ENCODE results near the gene ZNRF2. TPM values are rescaled to one million over a fixed set of nuclear protein-coding genes. Genes with fewer than 3 reads are reported as not detected.

The ZNRF2 gene
- total RNA-seq, 2 donors from 2014 or later: 20.2 to 29.4 TPM

DNA sequence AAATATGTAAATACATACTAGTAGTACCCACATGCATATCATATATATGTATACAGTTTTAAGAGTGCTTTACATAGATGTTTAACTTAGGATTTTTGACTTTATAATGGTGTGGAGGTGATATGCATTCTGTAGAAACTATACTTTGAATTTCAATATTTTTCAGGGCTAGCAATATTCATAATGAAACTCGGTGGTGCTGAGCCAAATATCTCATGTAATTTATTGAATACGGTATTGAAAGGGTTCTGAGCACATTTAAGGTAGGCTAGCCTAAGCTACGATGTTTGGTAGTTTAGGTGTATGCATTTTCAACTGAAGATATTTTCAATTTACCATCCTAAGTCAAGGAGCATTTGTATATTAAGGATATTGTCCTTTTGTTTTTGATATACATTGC, 36.0 kb downstream of the ZNRF2 start:
- TF ChIP-seq, protein P1, sequence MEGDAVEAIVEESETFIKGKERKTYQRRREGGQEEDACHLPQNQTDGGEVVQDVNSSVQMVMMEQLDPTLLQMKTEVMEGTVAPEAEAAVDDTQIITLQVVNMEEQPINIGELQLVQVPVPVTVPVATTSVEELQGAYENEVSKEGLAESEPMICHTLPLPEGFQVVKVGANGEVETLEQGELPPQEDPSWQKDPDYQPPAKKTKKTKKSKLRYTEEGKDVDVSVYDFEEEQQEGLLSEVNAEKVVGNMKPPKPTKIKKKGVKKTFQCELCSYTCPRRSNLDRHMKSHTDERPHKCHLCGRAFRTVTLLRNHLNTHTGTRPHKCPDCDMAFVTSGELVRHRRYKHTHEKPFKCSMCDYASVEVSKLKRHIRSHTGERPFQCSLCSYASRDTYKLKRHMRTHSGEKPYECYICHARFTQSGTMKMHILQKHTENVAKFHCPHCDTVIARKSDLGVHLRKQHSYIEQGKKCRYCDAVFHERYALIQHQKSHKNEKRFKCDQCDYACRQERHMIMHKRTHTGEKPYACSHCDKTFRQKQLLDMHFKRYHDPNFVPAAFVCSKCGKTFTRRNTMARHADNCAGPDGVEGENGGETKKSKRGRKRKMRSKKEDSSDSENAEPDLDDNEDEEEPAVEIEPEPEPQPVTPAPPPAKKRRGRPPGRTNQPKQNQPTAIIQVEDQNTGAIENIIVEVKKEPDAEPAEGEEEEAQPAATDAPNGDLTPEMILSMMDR (IDR thresholded peaks at IDR 0.05): no peak
- ATAC-seq (ENCODE audit: insufficient number of reproducible peaks, low FRiP score, low read depth) (no peak), DNase-seq (ENCODE audit: low spot score) (no peak)
- Histone ChIP-seq H3K27me3 (replicated peaks; ENCODE audit: insufficient read depth) (no peaks in the 10 kb centered on the region), H3K4me3 (no peak overlapping the region), H3K36me3 (no peaks in the 10 kb centered on the region), H3K27ac (no peak overlapping the region), H3K9me3 (no peaks in the 10 kb centered on the region), H3K4me1 (ENCODE audit: control insufficient read depth in 1 of 2, low read depth in 2 of 2) (peaks cover 16 to 28% of the 10 kb centered on the region in 2 donors)

DNA sequence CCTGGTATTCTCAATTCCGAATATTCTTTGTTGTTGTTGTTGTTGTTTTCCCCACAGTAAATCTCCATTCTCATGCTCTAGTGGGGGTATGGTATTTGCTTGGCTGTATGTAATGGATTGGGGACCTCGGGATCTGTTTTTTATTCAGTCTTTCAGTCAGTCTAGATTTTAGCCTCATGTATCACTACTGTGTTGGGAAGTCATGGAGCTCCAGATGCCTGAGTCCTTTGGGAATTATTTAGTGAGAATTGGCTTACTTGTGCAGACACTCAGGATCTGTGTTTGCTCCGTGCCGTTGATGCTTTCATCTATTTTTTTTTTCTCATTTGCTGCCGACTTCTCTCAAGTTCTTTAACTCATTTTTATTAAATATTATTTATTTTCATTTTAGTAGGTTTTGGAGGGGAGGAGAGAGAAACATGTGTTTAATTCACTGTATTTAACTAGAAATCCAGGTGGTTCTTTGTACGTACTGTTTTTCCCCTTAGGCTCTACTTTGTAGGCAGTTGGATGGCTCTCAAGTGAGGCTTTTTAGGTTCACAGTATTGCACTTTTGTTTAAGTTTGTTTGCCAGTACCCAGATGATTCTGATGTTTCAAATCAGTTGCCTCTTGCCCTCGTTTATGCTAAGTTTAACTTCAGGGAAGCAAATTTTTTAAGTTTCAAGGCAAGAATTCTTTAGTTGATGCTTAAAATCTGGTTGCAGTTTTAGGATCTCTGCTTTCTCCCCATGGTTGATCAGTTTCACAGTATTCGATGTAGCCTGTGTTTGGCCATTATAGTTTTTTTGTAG, 36.9 kb downstream of the ZNRF2 start:
- H3K27me3 ChIP-seq (replicated peaks; ENCODE audit: insufficient read depth): no peaks in the 10 kb centered on the region
- ATAC-seq (ENCODE audit: insufficient number of reproducible peaks, low FRiP score, low read depth): no peak
- TF ChIP-seq, protein P1 (IDR thresholded peaks at IDR 0.05): no peak
- no peaks in the 10 kb centered on the region for H3K36me3 ChIP-seq
- H3K9me3 ChIP-seq: no peaks in the 10 kb centered on the region
- H3K27ac ChIP-seq: peak overlapping the region in 1 of 2 donors; percentile 29
- H3K4me1 ChIP-seq (ENCODE audit: control insufficient read depth in 1 of 2, low read depth in 2 of 2): peaks cover 16 to 28% of the 10 kb centered on the region in 2 donors
- DNase-seq (ENCODE audit: low spot score): no peak
- peak overlapping the region; percentile 53 for H3K4me3 ChIP-seq

DNA sequence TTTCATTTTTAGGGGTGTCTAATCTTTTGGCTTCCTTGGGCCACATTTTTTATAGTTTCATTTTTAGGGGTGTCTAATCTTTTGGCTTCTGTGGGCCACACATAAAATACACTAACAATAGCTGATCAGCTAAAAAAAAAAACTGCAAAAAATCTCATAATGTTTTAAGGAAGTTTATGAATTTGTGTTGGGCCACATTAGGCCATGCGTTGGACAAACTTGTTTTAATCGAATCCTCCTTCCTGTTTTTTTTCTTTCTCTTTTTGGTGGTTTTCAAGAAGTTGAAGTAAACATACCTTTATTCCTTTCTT, 37.4 kb downstream of the ZNRF2 start:
- Histone ChIP-seq H3K4me3 (peak overlapping the region; percentile 53), H3K4me1 (ENCODE audit: control insufficient read depth in 1 of 2, low read depth in 2 of 2) (peaks cover 16 to 28% of the 10 kb centered on the region in 2 donors), H3K27me3 (replicated peaks; ENCODE audit: insufficient read depth) (no peaks in the 10 kb centered on the region), H3K27ac (peak overlapping the region in 1 of 2 donors; percentile 29), H3K36me3 (no peaks in the 10 kb centered on the region), H3K9me3 (no peaks in the 10 kb centered on the region)
- no peak for ATAC-seq (ENCODE audit: insufficient number of reproducible peaks, low FRiP score, low read depth)
- TF ChIP-seq, protein P1 (IDR thresholded peaks at IDR 0.05): no peak
- no peak for DNase-seq (ENCODE audit: low spot score)

DNA sequence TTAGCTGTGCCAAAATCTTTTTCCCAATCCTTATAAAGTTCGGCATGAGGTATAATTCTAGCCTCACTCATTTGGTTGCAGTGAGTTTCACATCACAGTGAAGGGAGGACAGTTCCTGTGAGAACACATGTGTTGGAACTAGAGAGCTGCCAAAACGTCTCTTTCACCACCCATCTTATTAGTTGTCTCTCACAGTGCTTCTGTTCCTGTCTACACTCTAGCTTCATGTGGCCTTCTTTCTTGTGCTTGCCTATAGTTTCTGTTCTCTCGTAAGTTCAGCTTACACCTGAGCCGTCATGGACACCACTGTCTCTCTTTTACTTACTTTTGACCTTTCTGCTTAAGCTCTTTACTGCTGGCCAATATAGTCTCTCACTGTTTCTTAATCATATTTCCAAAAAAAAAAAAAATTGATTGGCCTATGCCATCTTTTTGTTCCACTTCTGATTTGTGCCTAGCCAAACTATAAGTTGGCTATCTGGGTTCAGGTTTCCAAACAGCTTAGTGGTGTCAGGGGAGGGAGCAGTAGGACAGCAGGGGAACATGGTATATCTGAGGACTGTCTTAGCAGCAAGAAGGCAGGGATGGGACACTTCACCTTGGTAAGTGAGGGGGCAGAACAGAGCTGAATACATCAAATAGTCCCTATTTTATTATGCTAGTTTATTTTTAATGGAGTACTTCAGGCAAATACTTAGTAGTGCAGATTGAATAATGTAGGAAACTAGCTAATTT, 38.0 kb downstream of the ZNRF2 start:
- H3K4me1 ChIP-seq (ENCODE audit: control insufficient read depth in 1 of 2, low read depth in 2 of 2): peaks cover 16 to 28% of the 10 kb centered on the region in 2 donors
- TF ChIP-seq, protein P1 (IDR thresholded peaks at IDR 0.05): no peak
- ATAC-seq (ENCODE audit: insufficient number of reproducible peaks, low FRiP score, low read depth) (no peak), DNase-seq (ENCODE audit: low spot score) (no peak)
- peak overlapping the region; percentile 53 for H3K4me3 ChIP-seq
- no peaks in the 10 kb centered on the region for H3K36me3 ChIP-seq
- H3K9me3 ChIP-seq: no peaks in the 10 kb centered on the region
- peak overlapping the region in 1 of 2 donors; percentile 38 for H3K27ac ChIP-seq
- H3K27me3 ChIP-seq (replicated peaks; ENCODE audit: insufficient read depth): no peaks in the 10 kb centered on the region

DNA sequence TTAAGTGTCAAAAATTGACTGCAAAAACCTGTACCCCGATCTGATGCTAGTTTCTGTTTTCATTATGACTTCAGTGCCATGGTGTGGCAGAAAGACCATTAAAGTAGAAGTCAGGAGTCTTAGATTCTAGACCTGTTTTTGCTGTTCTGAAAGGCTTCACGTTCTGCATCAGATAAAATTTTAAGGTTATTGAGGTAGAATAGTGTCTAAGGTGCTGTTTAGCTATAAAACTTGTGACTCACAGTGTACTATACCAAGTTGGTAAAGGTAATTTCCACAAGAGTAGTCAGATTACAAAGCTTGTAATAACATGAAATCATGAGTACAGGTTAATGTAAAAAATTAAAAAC, 38.6 kb downstream of the ZNRF2 start:
- Histone ChIP-seq H3K9me3 (no peaks in the 10 kb centered on the region), H3K27ac (no peak overlapping the region), H3K27me3 (replicated peaks; ENCODE audit: insufficient read depth) (no peaks in the 10 kb centered on the region), H3K36me3 (no peaks in the 10 kb centered on the region), H3K4me1 (ENCODE audit: control insufficient read depth in 1 of 2, low read depth in 2 of 2) (peaks cover 16 to 30% of the 10 kb centered on the region in 2 donors), H3K4me3 (peak overlapping the region; percentile 53)
- no peak for DNase-seq (ENCODE audit: low spot score)
- TF ChIP-seq, protein P1 (IDR thresholded peaks at IDR 0.05): no peak
- no peak for ATAC-seq (ENCODE audit: insufficient number of reproducible peaks, low FRiP score, low read depth)

Measured in thoracic aorta (tissue), 2 donors.